IPS-NIHi7 (cell line): Measurements from ENCODE around the gene PPIL6.

Experiments
- DNase-seq: peaks from one replicate; pipeline ENCODE4 v3.0.0; 2012; ENCODE audit warnings: mixed read lengths; ENCODE audit errors: extremely low spot score

The PPIL6 gene

GRCh38 chr6:109440331-109441068 is at the start of gene PPIL6, which contains the start of gene SMPD2:
Gene PPIL6, minus strand, starts transcription at chr6:109440628. Its CDS starts 38 bp downstream, at chr6:109440590.
Gene SMPD2, plus strand, starts transcription at chr6:109440724. Its CDS starts 398 bp downstream, at chr6:109441122.
- DNase-seq = peak; percentile 97

GRCh38 chr6:109488001-109488400 is 47.6 kb upstream of the PPIL6 start:
- DNase-seq = no peak

GRCh38 chr6:109486068-109486467 is 45.6 kb upstream of the PPIL6 start:
- no peak for DNase-seq

GRCh38 chr6:109485266-109485935 is 45.0 kb upstream of the PPIL6 start:
- DNase-seq = no peak

GRCh38 chr6:109484122-109484521 is 43.7 kb upstream of the PPIL6 start:
- DNase-seq = no peak

- no peak for DNase-seq
Observed at GRCh38 chr6:109483735-109484057, 43.3 kb upstream of the PPIL6 start.

- peak; percentile 97 for DNase-seq
Observed at GRCh38 chr6:109482905-109483734, 42.7 kb upstream of the PPIL6 start, which contains the start of gene ZBTB24. Gene ZBTB24, minus strand, starts transcription at chr6:109483219. Its CDS starts 1,193 bp downstream, at chr6:109482026.

- DNase-seq = no peak
Observed at GRCh38 chr6:109480993-109481480, 40.6 kb upstream of the PPIL6 start.

- DNase-seq = no peak
Observed at GRCh38 chr6:109478841-109479624, 38.6 kb upstream of the PPIL6 start.

GRCh38 chr6:109478222-109478805 is 37.9 kb upstream of the PPIL6 start:
- no peak for DNase-seq

- no peak for DNase-seq
Observed at GRCh38 chr6:109477725-109478124, 37.3 kb upstream of the PPIL6 start.

GRCh38 chr6:109477184-109477583 is 36.8 kb upstream of the PPIL6 start:
- DNase-seq = no peak

- no peak for DNase-seq
Observed at GRCh38 chr6:109475625-109476024, 35.2 kb upstream of the PPIL6 start.

- DNase-seq = no peak
Observed at GRCh38 chr6:109474995-109475394, 34.6 kb upstream of the PPIL6 start.

GRCh38 chr6:109473120-109473519 is 32.7 kb upstream of the PPIL6 start:
- DNase-seq = no peak

- no peak for DNase-seq
Observed at GRCh38 chr6:109472132-109472995, 31.9 kb upstream of the PPIL6 start.

GRCh38 chr6:109471105-109471810 is 30.8 kb upstream of the PPIL6 start:
- DNase-seq = no peak

- no peak for DNase-seq
Observed at GRCh38 chr6:109469591-109470189, 29.3 kb upstream of the PPIL6 start.

- no peak for DNase-seq
Observed at GRCh38 chr6:109467696-109468095, 27.3 kb upstream of the PPIL6 start.
